BE2C (cell line): ENCODE results near the gene DHX8.

Experiments
- DNase-seq: peaks from one replicate; pipeline ENCODE4 v3.0.0-alpha.2; 2020
- H3K27me3 ChIP-seq: fragments of 250-450 bp; sonication (Bioruptor Pico); 2 replicates; pipeline ENCODE4 v1.5.1; 2020; ENCODE audit warnings: mild to moderate bottlenecking
- H3K36me3 ChIP-seq: fragments of 250-450 bp; sonication (Bioruptor Pico); 2 replicates; pipeline ENCODE4 v1.5.1; 2020; ENCODE audit warnings: mild to moderate bottlenecking
- H3K4me1 ChIP-seq: fragments of 250-450 bp; sonication (Bioruptor Pico); 2 replicates; pipeline ENCODE4 v1.5.1; 2020
- H3K4me3 ChIP-seq: 2 replicates; pipeline ENCODE4 v1.5.1; 2011; ENCODE audit warnings: low read depth, low read length
- H3K9me3 ChIP-seq: fragments of 250-450 bp; sonication (Bioruptor Pico); 2 replicates; pipeline ENCODE4 v1.5.1; 2020
- TF ChIP-seq, protein P1 (sequence below): IDR thresholded peaks from 2 replicates; pipeline ENCODE4 v1.5.1; 2012; ENCODE audit warnings: mild to moderate bottlenecking, low read depth, low read length

The DHX8 gene

DNA sequence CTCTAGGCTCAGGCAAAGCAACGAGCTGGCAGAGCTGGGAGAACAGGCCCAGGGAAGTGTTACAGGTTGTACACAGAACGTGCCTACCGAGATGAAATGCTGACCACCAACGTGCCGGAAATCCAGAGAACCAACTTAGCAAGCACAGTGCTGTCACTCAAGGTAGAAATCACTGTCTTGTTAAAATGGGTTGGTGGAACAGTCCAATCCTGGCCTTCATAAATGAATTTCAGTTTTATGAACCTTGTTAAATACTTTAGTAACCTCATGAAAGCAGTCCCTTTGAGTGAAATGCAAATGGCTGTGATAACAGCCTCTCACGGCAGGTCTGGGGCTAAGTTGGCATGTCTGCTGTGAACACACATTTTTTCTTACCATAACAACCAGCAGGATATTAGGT, 33.4 kb downstream of the DHX8 start:
- TF ChIP-seq, protein P1, sequence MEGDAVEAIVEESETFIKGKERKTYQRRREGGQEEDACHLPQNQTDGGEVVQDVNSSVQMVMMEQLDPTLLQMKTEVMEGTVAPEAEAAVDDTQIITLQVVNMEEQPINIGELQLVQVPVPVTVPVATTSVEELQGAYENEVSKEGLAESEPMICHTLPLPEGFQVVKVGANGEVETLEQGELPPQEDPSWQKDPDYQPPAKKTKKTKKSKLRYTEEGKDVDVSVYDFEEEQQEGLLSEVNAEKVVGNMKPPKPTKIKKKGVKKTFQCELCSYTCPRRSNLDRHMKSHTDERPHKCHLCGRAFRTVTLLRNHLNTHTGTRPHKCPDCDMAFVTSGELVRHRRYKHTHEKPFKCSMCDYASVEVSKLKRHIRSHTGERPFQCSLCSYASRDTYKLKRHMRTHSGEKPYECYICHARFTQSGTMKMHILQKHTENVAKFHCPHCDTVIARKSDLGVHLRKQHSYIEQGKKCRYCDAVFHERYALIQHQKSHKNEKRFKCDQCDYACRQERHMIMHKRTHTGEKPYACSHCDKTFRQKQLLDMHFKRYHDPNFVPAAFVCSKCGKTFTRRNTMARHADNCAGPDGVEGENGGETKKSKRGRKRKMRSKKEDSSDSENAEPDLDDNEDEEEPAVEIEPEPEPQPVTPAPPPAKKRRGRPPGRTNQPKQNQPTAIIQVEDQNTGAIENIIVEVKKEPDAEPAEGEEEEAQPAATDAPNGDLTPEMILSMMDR: no peak
- H3K4me3 ChIP-seq: no peak overlapping the region
- no peaks in the 10 kb centered on the region for H3K4me1 ChIP-seq
- no peak for DNase-seq
- H3K27me3 ChIP-seq: no peaks in the 10 kb centered on the region
- H3K36me3 ChIP-seq: peaks cover 60% of the 10 kb centered on the region
- no peaks in the 10 kb centered on the region for H3K9me3 ChIP-seq

DNA sequence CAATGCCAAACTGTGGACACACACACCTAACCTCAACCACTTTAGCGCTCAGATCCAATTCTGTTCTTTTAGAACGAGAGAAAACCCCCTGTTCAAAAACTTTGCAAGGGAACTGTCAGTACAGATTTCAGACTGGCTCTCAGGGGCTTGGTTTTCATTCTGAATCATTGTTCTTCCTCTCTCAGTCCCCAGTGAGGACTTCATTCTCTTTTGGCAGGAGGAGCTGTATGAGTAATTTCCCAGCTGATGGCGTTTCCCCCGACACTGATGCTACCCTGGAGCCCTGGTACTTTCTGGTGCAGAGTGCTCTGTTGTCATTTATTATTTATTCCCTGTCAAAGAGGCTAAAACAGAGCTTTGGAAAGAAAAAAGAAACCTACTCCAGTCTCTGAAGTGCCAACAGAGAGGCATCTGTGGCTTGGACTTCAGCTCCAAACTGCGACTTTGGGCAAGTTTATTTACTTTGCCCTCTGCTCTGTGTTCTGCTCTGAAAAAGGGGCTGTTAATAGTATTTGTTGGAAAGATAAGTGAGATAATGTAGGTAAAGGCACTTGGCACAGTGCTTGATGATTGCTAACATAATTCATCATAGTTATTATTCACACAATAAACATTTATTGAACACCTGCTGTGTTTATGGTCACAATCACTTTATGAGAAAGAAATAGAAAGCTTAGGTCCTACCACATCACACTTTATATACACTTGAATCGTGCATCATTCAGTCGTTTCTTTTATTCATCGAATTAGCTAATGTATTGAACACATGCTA, 34.0 kb downstream of the DHX8 start:
- DNase-seq: no peak
- TF ChIP-seq, protein P1: no peak
- Histone ChIP-seq H3K4me1 (no peaks in the 10 kb centered on the region), H3K9me3 (no peaks in the 10 kb centered on the region), H3K36me3 (peaks cover 58% of the 10 kb centered on the region), H3K4me3 (no peak overlapping the region), H3K27me3 (no peaks in the 10 kb centered on the region)

DNA sequence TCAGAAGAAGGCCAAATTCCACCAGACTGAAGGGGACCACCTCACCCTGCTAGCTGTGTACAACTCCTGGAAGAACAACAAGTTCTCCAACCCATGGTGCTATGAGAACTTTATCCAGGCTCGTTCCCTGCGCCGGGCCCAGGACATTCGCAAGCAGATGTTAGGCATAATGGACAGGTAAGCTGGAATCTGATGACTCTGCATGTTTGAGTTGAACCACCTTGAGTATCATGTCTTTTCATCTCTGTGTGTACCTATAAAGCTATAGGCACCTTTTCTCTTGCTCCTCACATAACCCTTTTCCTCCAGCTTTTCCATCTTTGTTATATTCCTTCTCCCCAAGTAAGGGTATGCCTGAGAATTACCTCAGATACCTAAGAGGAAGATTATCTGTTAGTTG, 37.6 kb downstream of the DHX8 start:
- Histone ChIP-seq H3K36me3 (peaks cover 59% of the 10 kb centered on the region), H3K27me3 (no peaks in the 10 kb centered on the region), H3K4me1 (no peaks in the 10 kb centered on the region), H3K9me3 (no peaks in the 10 kb centered on the region), H3K4me3 (no peak overlapping the region)
- TF ChIP-seq, protein P1: no peak
- no peak for DNase-seq

DNA sequence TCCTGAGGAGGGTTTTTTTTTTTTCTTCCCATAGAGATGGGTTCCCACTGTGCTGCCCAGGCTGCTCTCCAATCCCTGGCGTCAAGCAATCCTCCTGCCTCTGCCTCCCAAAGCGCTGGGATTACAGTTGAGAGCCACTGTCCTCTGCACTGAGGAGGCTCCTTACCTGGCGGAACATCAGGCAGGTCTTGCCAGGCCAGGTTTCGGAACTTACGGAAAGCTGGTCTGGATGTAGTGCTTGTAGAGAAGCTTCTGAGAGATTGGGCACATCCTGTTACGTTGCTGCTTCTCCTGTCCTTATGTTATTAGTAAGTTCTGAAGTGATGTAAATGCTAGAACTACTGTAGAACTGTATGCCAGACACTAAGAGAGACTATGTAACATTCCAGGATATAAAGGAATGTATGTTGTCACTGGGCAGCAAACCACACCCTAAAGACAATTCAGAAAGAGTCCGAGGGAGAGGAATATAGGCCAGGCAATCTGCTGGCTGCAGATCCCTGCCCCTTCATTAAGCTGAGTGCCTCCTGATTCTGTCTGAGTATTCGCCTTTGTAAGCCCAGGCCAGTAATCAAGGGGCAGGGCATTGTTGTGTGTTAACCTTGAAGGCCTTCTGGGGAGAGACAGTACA, 41.3 kb downstream of the DHX8 start:
- peaks cover 3% of the 10 kb centered on the region for H3K4me1 ChIP-seq
- no peaks in the 10 kb centered on the region for H3K9me3 ChIP-seq
- DNase-seq: no peak
- no peak overlapping the region for H3K4me3 ChIP-seq
- H3K36me3 ChIP-seq: peaks cover 53% of the 10 kb centered on the region
- TF ChIP-seq, protein P1: no peak
- no peaks in the 10 kb centered on the region for H3K27me3 ChIP-seq

DNA sequence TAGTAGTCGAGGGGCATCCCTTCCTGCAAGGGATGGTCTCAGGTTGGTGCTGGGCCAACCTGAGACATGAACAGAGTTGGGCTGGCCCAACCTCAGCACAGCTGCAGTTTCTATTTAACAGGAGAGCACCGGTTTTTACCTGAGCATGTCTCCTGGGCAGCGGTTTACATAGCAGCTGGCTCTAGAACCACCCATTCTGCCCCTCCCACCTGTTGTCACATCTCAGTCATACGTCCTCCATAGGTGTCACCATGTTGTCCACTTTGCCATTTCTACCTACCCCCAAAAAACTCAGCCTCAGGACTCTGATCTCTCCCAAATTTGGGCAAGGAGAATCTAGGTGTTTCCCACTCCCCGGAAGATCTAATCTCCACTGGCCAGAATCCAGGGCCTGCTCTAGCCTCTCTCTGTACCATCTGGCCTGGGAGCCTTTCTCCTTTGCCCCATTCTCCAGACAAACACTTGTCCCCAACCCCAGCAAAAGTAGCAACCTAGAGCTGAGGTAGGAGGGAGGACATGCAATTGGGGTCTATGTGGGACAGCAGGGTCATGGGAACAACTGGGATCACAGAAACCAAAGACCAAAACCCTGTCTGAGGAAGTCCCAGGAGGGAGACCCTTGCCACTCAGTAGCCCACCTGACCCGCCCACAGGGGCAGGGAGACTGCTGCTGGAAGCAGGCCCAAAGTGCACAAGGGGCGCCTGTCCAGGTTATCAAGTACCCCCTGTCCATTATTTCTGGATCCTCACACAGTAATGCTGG, 43.3 kb downstream of the DHX8 start:
- no peak for DNase-seq
- peaks cover 11% of the 10 kb centered on the region for H3K4me1 ChIP-seq
- H3K9me3 ChIP-seq: no peaks in the 10 kb centered on the region
- TF ChIP-seq, protein P1: no peak
- H3K4me3 ChIP-seq: no peak overlapping the region
- H3K27me3 ChIP-seq: no peaks in the 10 kb centered on the region
- H3K36me3 ChIP-seq: peaks cover 34% of the 10 kb centered on the region
